D341Med (cell line): ENCODE results near the gene C9orf153.
"Not testable (repeated sequence)": the region's sequence is repeated elsewhere in the genome, so short reads cannot be mapped to it uniquely, and the experiment has no call there.

Experiments
- DNase-seq: peaks from one replicate; pipeline ENCODE4 v3.0.0; 2012; ENCODE audit warnings: low spot score

C9orf153 gene

GRCh38 chr9:86263876-86264275 lies 4.4 kb upstream of the C9orf153 start:
- no peak for DNase-seq

DNA sequence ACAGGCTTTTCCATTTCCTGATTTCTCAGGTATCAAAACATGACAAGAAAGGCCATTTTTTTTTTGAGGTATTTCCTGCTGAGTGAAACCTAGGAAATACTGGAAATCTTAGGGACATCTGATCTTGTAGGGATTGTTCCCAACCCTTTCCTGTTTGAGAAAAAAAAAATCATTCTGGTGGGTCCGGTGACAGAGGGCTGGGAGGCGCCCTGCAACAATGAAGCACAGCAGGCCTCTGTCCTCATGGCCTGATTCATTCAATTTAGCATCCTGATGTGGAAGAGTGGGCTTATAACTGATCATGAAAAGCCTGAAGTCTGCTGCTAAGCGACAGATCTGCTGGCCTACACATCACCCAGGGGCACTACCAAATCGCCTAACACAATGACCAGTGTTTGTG lies 3.0 kb upstream of the C9orf153 start:
- no peak for DNase-seq

GRCh38 chr9:86257391-86257790 lies 2.1 kb downstream of the C9orf153 start:
- peak; percentile 46 for DNase-seq

- no peak for DNase-seq
Measured at GRCh38 chr9:86256653-86257052, 2.8 kb downstream of the C9orf153 start.

DNA sequence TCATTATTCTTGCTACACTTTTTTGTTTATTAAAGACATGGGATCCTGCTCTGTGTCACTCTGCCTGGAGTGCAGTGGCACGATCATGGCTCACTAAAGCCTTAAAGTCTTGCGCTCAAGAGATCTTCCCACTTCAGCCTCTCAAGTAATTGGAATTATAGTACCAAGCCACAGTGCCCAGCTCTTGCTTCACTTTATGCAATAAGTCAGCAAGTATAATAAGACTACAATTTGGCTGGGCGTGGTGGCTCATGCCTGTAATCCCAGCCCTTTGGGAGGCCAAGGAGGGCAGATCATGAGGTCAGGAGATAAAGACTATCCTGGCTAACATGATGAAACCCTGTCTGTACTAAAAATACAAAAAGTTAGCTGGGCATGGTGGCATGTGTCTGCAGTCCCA lies 5.9 kb downstream of the C9orf153 start:
- no peak for DNase-seq

DNA sequence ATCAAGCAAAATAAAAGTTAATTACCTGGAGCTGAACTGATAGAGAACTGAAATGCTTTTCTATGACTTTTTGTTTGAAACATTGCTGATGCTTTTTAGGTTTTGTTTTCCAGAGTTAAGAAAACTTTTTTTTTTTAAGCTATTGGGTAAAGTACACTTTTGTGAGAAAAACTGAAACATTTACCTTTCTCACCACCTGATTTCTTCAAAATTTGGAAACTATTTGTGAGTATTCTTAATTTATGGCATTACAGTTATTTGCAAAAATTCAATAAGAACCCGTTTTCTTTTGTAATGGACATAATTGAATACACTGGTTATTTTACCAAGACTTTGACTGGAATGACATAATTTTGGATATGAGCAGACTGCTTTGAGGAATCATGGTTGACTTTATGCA lies 6.6 kb downstream of the C9orf153 start:
- no peak for DNase-seq

DNA sequence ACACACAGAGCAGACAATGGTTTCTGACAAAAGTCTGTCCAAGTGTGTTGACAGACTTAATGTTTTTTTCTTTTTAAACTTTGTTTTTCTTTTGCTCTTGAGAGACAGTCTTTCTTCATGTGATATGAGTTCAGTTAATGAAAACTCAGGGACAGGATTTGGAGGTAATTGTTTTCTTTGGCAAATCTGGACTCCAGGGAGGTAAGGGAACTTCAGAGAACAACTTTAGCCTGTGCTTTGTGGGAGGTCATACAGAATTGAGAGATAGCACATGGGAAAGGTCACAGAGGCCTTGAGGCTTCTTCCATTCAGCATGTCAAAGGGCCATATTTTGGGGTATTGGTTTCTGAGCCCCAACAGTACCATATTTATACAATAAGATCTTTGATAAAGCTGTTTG lies 9.3 kb downstream of the C9orf153 start:
- no peak for DNase-seq

GRCh38 chr9:86248746-86249145 lies 10.7 kb downstream of the C9orf153 start:
- no peak for DNase-seq

- no peak for DNase-seq
Measured at GRCh38 chr9:86246752-86247161, 12.7 kb downstream of the C9orf153 start.

DNA sequence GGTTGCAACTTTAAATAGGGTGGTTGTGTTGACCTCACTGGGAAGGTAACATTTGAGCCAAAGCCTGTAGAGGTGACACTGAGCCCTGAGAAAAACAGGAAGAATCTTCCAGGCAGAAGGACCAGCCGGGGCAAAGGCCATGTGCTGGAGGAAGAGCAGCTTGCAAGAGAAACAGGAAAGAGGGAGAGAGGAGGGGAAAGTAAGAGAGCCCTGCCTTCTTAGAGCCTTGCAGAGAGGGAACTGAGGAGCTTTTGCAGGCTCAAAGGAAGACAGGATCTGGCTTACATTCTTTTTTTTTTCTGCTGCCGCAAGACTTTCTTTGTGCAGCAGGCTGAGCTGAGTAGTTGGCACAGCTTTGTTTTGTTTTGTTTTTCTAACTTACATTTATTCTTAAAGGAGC lies 17.4 kb downstream of the C9orf153 start:
- no peak for DNase-seq

DNA sequence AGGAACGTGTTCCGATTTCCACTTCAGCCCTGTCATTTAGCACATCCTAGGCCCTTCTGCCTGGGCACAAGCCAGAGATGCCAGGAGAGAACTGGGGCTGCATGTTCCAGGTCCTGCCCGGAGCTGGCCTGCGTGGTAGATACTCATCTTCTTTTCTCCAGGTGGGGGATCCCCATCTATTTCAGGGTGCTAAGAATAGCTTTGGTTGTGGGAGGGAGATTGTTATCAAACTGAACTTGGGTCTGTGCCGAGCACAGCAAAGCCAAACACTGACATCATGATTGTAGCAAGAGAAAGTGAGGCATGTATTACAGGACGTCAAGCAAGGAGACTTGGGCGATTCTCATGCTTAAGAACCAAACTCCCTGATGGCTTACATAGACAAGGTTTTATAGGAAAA lies 18.2 kb downstream of the C9orf153 start:
- DNase-seq, result no peak

GRCh38 chr9:86238861-86239770 lies 20.3 kb downstream of the C9orf153 start:
- DNase-seq, result no peak

GRCh38 chr9:86230858-86231257 lies 28.6 kb downstream of the C9orf153 start:
- no peak for DNase-seq

DNA sequence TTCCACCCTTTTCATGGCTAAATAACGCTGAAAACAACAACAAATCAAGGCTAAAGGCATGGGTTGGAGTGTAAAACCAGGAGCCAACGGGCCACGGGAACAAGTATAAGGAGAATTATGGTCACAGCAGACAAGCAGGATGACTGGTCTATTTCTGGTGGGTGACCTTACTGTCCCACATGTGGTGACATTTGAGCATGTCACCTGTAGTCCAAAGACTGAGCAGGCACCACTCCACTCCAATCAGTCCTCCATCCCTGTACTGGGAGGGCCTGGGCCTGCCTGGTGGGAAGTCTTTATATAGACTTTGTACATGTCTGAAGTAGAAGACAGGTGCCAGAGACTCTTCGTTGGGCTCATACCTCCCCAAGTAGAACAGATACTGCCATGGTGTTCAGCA lies 36.8 kb downstream of the C9orf153 start:
- DNase-seq, result no peak

DNA sequence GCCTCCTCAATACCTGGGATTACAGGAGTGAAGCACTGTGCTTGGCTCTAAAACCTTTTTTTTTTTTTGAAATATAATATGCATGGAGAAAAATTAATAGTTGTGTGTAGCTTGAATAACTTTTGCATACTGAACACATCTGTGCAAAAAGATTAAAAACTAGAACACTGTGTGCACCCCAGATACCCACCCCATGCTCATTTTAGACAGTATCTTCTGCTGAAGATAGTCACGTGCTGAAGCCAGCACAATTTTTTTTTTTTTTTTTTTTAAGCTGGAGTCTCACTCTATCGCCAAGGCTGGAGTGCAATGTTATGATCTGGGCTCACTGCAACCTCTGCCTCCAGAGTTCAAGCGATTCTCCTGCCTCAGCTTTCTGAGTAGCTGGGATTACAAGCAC lies 39.9 kb downstream of the C9orf153 start:
- DNase-seq, result no peak

DNA sequence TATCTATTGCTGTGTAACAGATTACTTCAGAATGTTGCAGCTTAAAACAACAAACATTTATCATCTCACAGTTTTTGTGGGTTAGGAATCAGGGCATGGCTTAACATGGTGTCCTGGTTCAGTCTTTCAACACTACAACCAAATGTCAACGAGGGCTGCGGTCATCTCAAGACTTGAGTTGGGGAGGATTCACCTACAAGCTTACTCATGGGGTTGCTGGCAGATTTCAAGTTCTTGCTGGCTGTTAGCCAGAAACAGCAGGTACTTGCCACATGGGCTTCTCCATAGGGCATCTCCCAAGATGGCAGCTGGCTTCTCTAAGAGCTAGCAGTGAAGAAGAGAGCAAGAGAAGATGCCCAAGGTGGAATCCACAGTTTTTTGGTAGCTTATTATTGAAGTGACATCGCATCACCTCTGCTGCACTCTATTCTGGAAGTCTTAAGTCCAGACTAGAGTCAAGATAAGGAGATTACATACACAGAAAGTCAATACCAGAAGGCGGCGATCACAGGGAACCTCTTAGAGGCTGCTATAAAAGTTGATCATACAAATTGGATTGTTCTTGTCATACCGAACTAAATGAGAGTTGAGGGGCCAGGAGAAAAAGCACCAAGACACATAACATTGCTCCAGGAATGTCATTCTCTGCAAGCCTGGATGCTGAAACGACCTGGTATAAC lies 42.2 kb downstream of the C9orf153 start:
- no peak for DNase-seq

- DNase-seq, result no peak
Measured at GRCh38 chr9:86207193-86207592, 52.3 kb downstream of the C9orf153 start.

- DNase-seq, result peak; percentile 76
Measured at GRCh38 chr9:86202338-86202882, 57.0 kb downstream of the C9orf153 start.

DNA sequence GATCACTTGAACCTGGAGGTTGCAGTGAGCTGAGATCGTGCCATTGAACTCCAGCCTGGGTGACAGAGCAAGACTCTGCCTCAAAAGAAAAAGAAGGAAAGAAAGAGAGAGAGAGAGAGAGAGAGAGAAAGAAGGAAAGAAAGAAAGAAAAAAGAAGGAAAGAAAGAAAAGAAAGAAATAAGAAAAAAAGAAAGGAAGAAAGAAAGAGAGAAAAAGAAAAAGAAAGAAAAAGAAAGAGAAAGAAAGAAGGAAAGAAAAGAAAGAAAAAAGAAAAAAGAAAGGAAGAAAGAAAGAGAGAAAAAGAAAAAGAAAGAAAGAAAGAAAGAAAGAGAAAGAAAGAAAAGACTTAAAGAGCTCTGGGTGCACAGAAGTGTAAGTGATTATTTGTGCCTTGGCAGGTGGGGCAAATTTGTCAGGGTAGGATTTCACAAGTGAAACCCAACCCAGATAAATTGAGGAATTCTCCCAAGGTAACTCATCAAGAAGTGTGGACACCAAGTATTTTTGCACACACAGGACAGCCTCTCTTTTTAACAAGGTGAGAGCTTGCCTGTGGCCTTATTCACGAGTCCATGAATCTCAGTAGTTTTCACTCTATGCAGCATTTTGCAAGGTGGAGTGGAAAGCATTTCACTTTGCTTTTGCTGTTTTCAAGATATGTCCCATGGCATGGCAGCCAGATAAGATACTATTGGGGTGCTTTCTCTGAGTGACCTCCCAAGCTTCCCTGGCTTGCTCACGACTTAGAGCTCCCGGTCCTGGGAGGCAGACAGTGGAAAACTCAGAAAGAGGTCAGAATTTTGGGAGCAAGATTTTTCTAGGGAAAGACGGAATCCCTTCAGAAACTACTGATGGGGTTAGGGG lies 57.8 kb downstream of the C9orf153 start:
- no peak for DNase-seq

DNA sequence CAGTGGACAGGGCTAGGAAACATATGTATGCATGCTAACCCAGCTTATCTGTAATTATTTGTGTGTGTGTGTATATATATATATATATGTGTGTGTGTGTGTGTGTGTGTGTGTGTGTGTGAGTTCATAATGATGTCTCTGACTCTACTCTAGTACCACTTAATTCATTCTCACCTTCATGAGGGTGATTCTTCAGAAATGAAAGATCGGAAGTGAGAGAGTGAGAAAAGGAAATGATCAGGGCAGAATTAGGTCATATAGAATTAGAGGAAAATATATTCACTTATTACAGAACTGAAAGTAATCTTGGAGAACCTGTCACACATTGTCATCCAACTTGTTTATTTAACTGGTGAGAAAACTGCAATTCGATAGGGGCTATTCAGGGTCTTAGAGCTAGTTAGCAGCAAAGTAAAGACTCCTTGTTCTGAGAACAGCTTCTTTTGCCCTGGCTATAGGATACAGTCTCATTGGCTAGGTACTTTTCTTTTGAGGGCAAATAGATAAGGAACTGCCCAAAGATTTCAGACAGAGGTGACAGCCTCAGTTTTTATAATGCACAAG lies 58.8 kb downstream of the C9orf153 start:
- DNase-seq, result no peak

- DNase-seq, result no peak
Measured at GRCh38 chr9:86193088-86193487, 66.4 kb downstream of the C9orf153 start.

- not testable (repeated sequence) for DNase-seq
Measured at GRCh38 chr9:86190700-86191099, 68.8 kb downstream of the C9orf153 start.
